Right cardiac atrium (tissue), 5 donors: ENCODE data around the gene DNAJB13. TPM values are rescaled to one million over a fixed set of nuclear protein-coding genes. Genes with fewer than 3 reads are reported as not detected.

Experiments used
- ATAC-seq, 2 donors: fragments of 200-7000 bp; cut with Tn5 transposase; one replicate each; pipeline versions ENCODE4 v1.8.0 to v1.9.1; 2020; ENCODE audit warnings: moderate library complexity in 2 of 2, mild to moderate bottlenecking in 1 of 2
- DNase-seq, 3 donors: peaks; one replicate each; pipeline ENCODE4 v3.0.0-alpha.2; 2020
- H3K27ac ChIP-seq: one replicate; pipeline ENCODE4 v1.5.1; 2013; ENCODE audit warnings: mild to moderate bottlenecking, low read length, control low read depth, moderate library complexity
- H3K27me3 ChIP-seq: one replicate; pipeline ENCODE4 v1.6.1; 2013; ENCODE audit not compliant: control insufficient read depth, insufficient read depth
- H3K4me1 ChIP-seq: one replicate; pipeline ENCODE4 v1.6.1; 2013; ENCODE audit warnings: low read length; ENCODE audit not compliant: control insufficient read depth, insufficient read depth
- H3K4me3 ChIP-seq: one replicate; pipeline ENCODE4 v1.5.1; 2013; ENCODE audit warnings: low read length, control low read depth
- H3K9me3 ChIP-seq: one replicate; pipeline ENCODE4 v1.6.1; 2013; ENCODE audit warnings: low read length; ENCODE audit not compliant: control insufficient read depth
- WGBS: extraction: QIAGEN DNeasy Blood & Tissue Kit; methylation state at CpG from one replicate; pipeline ENCODE4 v1.1.7; 2013; 5-methylcytosine and 5-hydroxymethylcytosine counted together
- intact Hi-C, 4 donors: fragments of 100-400 bp; cut with DNase I; formaldehyde crosslinking; loops; one replicate each; pipeline versions ENCODE4 v1.11.0 to v1.14.0; 2022 to 2023
- polyA plus RNA-seq: library from polyadenylated mRNA; stranded (reverse); fragments of 200-250 nt; gene quantifications from one replicate; pipeline ENCODE4 v1.2.3, GENCODE V29; 2013
- total RNA-seq, 4 donors: library from RNA; stranded (reverse); fragmentation: NEBNext Ultra II Directional; extraction: Animal tissue kit (Norgen Biotek cat#: 25700); gene quantifications; one replicate each; pipeline ENCODE4 v1.2.1, GENCODE V29; 2021
- donor health status: healthy with polysubstance abuse.
- donor health status: DM: no; HTN: yes; CAD: no.
- donor health status: DM: no; HTN: no; CAD: no.
- donor health status: DM: no; HTN: yes; CAD: no; lungs with severe emphysema.
- donor health status: DM: yes; HTN: yes; CAD: no.

DNAJB13 gene
- total and polyA plus RNA-seq, 5 donors: 0.26 TPM; not detected in 4

GRCh38 chr11:73969091-73969490 is 18.3 kb downstream of the DNAJB13 start:
- ATAC-seq: no peak

GRCh38 chr11:73969991-73970800 is 19.4 kb downstream of the DNAJB13 start:
- Histone ChIP-seq H3K4me3 (no peak overlapping the region), H3K27me3 (no peaks in the 10 kb centered on the region), H3K9me3 (no peaks in the 10 kb centered on the region), H3K27ac (no peak overlapping the region), H3K4me1 (no peaks in the 10 kb centered on the region)
- DNase-seq: no peak
- WGBS: 78% methylated on average over 13 of the region's 13 CpGs
- no peak for ATAC-seq
- intact Hi-C loops: loop anchor here in 2 of 4 donors (10.0 kb wide), 2 partner anchors 65 to 475 kb away; no protein-coding TSS in a partner anchor

More at GRCh38 chr11:73969091-73969490, 18.3 kb downstream of the DNAJB13 start:
- no peak overlapping the region for H3K4me3 ChIP-seq
- intact Hi-C loops: loop anchor here in 2 of 4 donors (10.0 kb wide), 2 partner anchors 66 to 476 kb away; no protein-coding TSS in a partner anchor
- H3K27me3 ChIP-seq: no peaks in the 10 kb centered on the region
- H3K27ac ChIP-seq: no peak overlapping the region
- H3K9me3 ChIP-seq: no peaks in the 10 kb centered on the region
- 75% methylated on average over 2 of the region's 2 CpGs for WGBS
- no peak for DNase-seq
- H3K4me1 ChIP-seq: no peaks in the 10 kb centered on the region

GRCh38 chr11:73971175-73971719 is 20.4 kb downstream of the DNAJB13 start:
- intact Hi-C loops: no loop called here
- Histone ChIP-seq H3K9me3 (no peaks in the 10 kb centered on the region), H3K27me3 (no peaks in the 10 kb centered on the region), H3K4me1 (no peaks in the 10 kb centered on the region), H3K27ac (no peak overlapping the region), H3K4me3 (no peak overlapping the region)
- 85% methylated on average over 6 of the region's 6 CpGs for WGBS
- no peak for ATAC-seq
- no peak for DNase-seq

GRCh38 chr11:73972187-73972586 is 21.4 kb downstream of the DNAJB13 start:
- no peak for DNase-seq
- 86% methylated on average over 1 of the region's 1 CpG for WGBS
- no peak overlapping the region for H3K27ac ChIP-seq

GRCh38 chr11:73972620-73973449 is 22.0 kb downstream of the DNAJB13 start:
- intact Hi-C loops: no loop called here
- no peak for DNase-seq
- no peaks in the 10 kb centered on the region for H3K9me3 ChIP-seq
- H3K4me1 ChIP-seq: no peaks in the 10 kb centered on the region
- no peak for ATAC-seq
- H3K27me3 ChIP-seq: no peaks in the 10 kb centered on the region
- H3K27ac ChIP-seq: no peak overlapping the region
- 86% methylated on average over 11 of the region's 11 CpGs for WGBS
- H3K4me3 ChIP-seq: no peak overlapping the region

More at GRCh38 chr11:73972187-73972586, 21.4 kb downstream of the DNAJB13 start:
- intact Hi-C loops: no loop called here
- Histone ChIP-seq H3K27me3 (no peaks in the 10 kb centered on the region), H3K9me3 (no peaks in the 10 kb centered on the region), H3K4me1 (no peaks in the 10 kb centered on the region), H3K4me3 (no peak overlapping the region)
- ATAC-seq: no peak

GRCh38 chr11:73974604-73975478 is 24.0 kb downstream of the DNAJB13 start:
- no peak overlapping the region for H3K27ac ChIP-seq
- no peaks in the 10 kb centered on the region for H3K27me3 ChIP-seq
- WGBS: 90% methylated on average over 13 of the region's 13 CpGs
- no peaks in the 10 kb centered on the region for H3K4me1 ChIP-seq
- H3K4me3 ChIP-seq: no peak overlapping the region
- ATAC-seq (no peak), DNase-seq (no peak)
- H3K9me3 ChIP-seq: no peaks in the 10 kb centered on the region
- intact Hi-C loops: no loop called here

GRCh38 chr11:73975479-73975757 is 24.6 kb downstream of the DNAJB13 start:
- intact Hi-C loops: no loop called here
- Histone ChIP-seq H3K27ac (no peak overlapping the region), H3K4me3 (no peak overlapping the region), H3K4me1 (no peaks in the 10 kb centered on the region), H3K9me3 (no peaks in the 10 kb centered on the region), H3K27me3 (no peaks in the 10 kb centered on the region)
- WGBS: 94% methylated on average over 6 of the region's 6 CpGs
- ATAC-seq (no peak), DNase-seq (no peak)

- no peak overlapping the region for H3K27ac ChIP-seq
- intact Hi-C loops: no loop called here
Measured at GRCh38 chr11:73976451-73977151, 25.8 kb downstream of the DNAJB13 start.

GRCh38 chr11:73977856-73978519 is 27.2 kb downstream of the DNAJB13 start:
- no peak for ATAC-seq
- 97% methylated on average over 18 of the region's 18 CpGs for WGBS
- intact Hi-C loops: no loop called here
- Histone ChIP-seq H3K9me3 (no peaks in the 10 kb centered on the region), H3K4me1 (peaks cover 2% of the 10 kb centered on the region), H3K27ac (no peak overlapping the region), H3K4me3 (no peak overlapping the region), H3K27me3 (no peaks in the 10 kb centered on the region)
- no peak for DNase-seq

More at GRCh38 chr11:73976451-73977151, 25.8 kb downstream of the DNAJB13 start:
- 94% methylated on average over 14 of the region's 14 CpGs for WGBS
- Histone ChIP-seq H3K4me1 (peaks cover 2% of the 10 kb centered on the region), H3K27me3 (no peaks in the 10 kb centered on the region), H3K9me3 (no peaks in the 10 kb centered on the region), H3K4me3 (no peak overlapping the region)
- DNase-seq (no peak), ATAC-seq (no peak)
